PC-9 (cell line): ENCODE results near the gene TRABD2B. TPM values are rescaled to one million over a fixed set of nuclear protein-coding genes. Genes with fewer than 3 reads are reported as not detected.

Experiments
- BruUV-seq: library from RNA; stranded (reverse); fragments of 400-500 nt; replicated peaks from 2 replicates; lab custom pipeline; 2021; lab: Mats Ljungman, UMichigan
- CTCF ChIA-PET: fragments of 300-600 bp; sonication (Branson Sonifier 250); formaldehyde crosslinking; loops from one replicate; lab custom pipeline; 2022; ENCODE audit warnings: antibody characterized with exemption; lab: Charles Lee
- POLR2A ChIA-PET: fragments of 300-600 bp; sonication (Branson Sonifier 250); formaldehyde crosslinking; loops from one replicate; lab custom pipeline; 2022; ENCODE audit warnings: antibody characterized with exemption; ENCODE audit not compliant: unreplicated experiment; lab: Charles Lee
- DNase-seq, 2 experiments: peaks; one replicate each; pipeline versions ENCODE4 v3.0.0 to v3.0.0-alpha.2; 2015 to 2022; ENCODE audit warnings: mixed read lengths in 1 of 2
- H2AFZ ChIP-seq: fragments of 200-600 bp; sonication (generic); 2 replicates; pipeline ENCODE4 v1.8.1; 2017; ENCODE audit warnings: antibody characterized with exemption
- H3F3A ChIP-seq: fragments of 200-600 bp; sonication (generic); 2 replicates; pipeline ENCODE4 v1.8.1; 2017; ENCODE audit warnings: antibody characterized with exemption, mild to moderate bottlenecking, low read depth; ENCODE audit not compliant: insufficient read depth
- H3K27ac ChIP-seq: fragments of 200-600 bp; sonication (generic); 2 replicates; pipeline ENCODE4 v1.6.1; 2016; ENCODE audit warnings: mixed run types
- H3K27me3 ChIP-seq: fragments of 200-600 bp; sonication (generic); 2 replicates; pipeline ENCODE4 v1.6.1; 2016; ENCODE audit warnings: low read depth, mixed run types; ENCODE audit not compliant: insufficient read depth
- H3K36me3 ChIP-seq: fragments of 200-600 bp; sonication (generic); 2 replicates; pipeline ENCODE4 v1.6.1; 2016; ENCODE audit warnings: low read depth, mixed run types
- H3K4me1 ChIP-seq: fragments of 200-600 bp; sonication (generic); replicated peaks from 2 replicates; pipeline ENCODE4 v1.6.1; 2016; ENCODE audit warnings: mixed run types; ENCODE audit not compliant: insufficient read depth
- H3K4me2 ChIP-seq: fragments of 200-600 bp; sonication (generic); 2 replicates; pipeline ENCODE4 v1.6.1; 2017; ENCODE audit warnings: mixed run types
- H3K4me3 ChIP-seq: fragments of 200-600 bp; sonication (generic); 2 replicates; pipeline ENCODE4 v1.6.1; 2016; ENCODE audit warnings: mixed run types
- H3K79me2 ChIP-seq: fragments of 200-600 bp; sonication (generic); 2 replicates; pipeline ENCODE4 v1.6.1; 2017; ENCODE audit warnings: low read depth, mixed run types
- H3K9me2 ChIP-seq: fragments of 200-600 bp; sonication (generic); 2 replicates; pipeline ENCODE4 v1.8.1; 2017; ENCODE audit warnings: mild to moderate bottlenecking; ENCODE audit not compliant: insufficient read depth
- H3K9me3 ChIP-seq: fragments of 200-600 bp; sonication (generic); 2 replicates; pipeline ENCODE4 v1.8.1; 2016; ENCODE audit warnings: low read depth; ENCODE audit not compliant: insufficient read depth
- H4K20me1 ChIP-seq: fragments of 200-600 bp; sonication (generic); 2 replicates; pipeline ENCODE4 v1.8.1; 2017; ENCODE audit not compliant: insufficient read depth
- EZH2 ChIP-seq: fragments of 200-600 bp; sonication (generic); IDR thresholded peaks from 2 replicates; pipeline ENCODE4 v1.8.0; 2017; ENCODE audit warnings: antibody characterized with exemption, low read depth
- intact Hi-C: fragments of 100-400 bp; cut with micrococcal nuclease; formaldehyde crosslinking; loops from one replicate; pipeline ENCODE4 v1.10.0; 2022; ENCODE audit not compliant: unreplicated experiment
- total RNA-seq: library from RNA; stranded (reverse); gene quantifications from 2 replicates; pipeline ENCODE4 v1.2.3, GENCODE V29; 2021
- TF ChIP-seq, protein P1 (sequence below): fragments of 200-600 bp; sonication (generic); conservative IDR thresholded peaks from 2 replicates; pipeline ENCODE4 v1.6.1; 2017; ENCODE audit warnings: mixed run types, antibody characterized with exemption, mild to moderate bottlenecking, moderate library complexity

Gene TRABD2B
- total RNA-seq, 1 experiment from 2014 or later: not detected

DNA sequence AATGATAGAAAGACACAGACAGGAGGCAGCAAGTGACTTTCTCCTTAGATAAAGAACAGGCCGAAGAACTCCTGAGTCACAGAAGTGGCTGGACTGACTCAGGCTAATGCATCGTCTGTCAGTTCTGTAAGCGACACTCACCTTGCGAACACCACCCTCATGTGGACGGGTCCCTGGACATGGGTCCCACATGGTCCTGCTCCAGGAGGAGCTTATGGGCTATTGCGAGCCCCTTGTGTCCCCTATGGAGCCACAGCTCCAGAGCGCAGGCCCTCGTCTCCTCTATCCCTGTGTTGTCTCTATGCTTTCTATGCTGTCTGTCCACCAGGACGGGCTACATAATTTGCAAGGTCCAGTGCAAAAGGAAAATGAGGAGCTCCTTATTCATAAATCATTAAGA, 85.8 kb downstream of the TRABD2B start:
- H2AFZ ChIP-seq: no peak overlapping the region
- intact Hi-C loops: no loop called here
- no TSS peak for BruUV-seq
- H3K27ac ChIP-seq: no peak overlapping the region
- no peaks in the 10 kb centered on the region for H3K9me2 ChIP-seq
- CTCF ChIA-PET: no interaction called here
- peaks cover 7% of the 10 kb centered on the region for H3K27me3 ChIP-seq
- no peak overlapping the region for H3K4me3 ChIP-seq
- no peaks in the 10 kb centered on the region for H4K20me1 ChIP-seq
- no peaks in the 10 kb centered on the region for H3K79me2 ChIP-seq
- DNase-seq: no peak
- no peak overlapping the region for H3K4me2 ChIP-seq
- 0 out of 2 replicates have a peak, but pooled peaks cover 4% of the 10 kb centered on the region for H3F3A ChIP-seq
- H3K4me1 ChIP-seq: peaks cover 4% of the 10 kb centered on the region; the same call in 1 of the 2 replicates
- H3K36me3 ChIP-seq: no peaks in the 10 kb centered on the region
- TF ChIP-seq, protein P1, sequence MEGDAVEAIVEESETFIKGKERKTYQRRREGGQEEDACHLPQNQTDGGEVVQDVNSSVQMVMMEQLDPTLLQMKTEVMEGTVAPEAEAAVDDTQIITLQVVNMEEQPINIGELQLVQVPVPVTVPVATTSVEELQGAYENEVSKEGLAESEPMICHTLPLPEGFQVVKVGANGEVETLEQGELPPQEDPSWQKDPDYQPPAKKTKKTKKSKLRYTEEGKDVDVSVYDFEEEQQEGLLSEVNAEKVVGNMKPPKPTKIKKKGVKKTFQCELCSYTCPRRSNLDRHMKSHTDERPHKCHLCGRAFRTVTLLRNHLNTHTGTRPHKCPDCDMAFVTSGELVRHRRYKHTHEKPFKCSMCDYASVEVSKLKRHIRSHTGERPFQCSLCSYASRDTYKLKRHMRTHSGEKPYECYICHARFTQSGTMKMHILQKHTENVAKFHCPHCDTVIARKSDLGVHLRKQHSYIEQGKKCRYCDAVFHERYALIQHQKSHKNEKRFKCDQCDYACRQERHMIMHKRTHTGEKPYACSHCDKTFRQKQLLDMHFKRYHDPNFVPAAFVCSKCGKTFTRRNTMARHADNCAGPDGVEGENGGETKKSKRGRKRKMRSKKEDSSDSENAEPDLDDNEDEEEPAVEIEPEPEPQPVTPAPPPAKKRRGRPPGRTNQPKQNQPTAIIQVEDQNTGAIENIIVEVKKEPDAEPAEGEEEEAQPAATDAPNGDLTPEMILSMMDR: no peak
- TF ChIP-seq EZH2: no peak
- POLR2A ChIA-PET: no interaction called here
- no peaks in the 10 kb centered on the region for H3K9me3 ChIP-seq

DNA sequence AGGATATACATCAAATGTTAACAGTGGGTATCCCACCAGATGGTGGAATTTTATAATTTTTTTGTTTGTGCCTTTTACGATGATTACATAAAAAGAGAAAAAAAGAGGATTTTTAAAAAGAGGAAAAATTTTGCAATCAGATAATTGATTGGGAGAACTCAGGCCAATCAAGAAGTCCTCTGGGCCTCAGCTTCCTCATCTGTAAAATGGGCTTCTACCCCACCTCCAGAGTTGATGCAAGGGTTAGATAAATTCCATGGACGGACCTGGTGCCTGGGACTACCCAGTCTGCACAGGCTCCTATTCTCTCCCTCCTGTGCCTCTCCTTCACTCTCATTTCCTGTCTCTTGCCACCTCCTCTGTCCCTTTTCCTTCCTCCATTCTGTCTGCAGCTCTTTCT, 88.9 kb downstream of the TRABD2B start:
- no peaks in the 10 kb centered on the region for H3K9me2 ChIP-seq
- no peaks in the 10 kb centered on the region for H3F3A ChIP-seq
- no peak overlapping the region for H2AFZ ChIP-seq
- H3K4me1 ChIP-seq: no peaks in the 10 kb centered on the region
- H3K4me2 ChIP-seq: no peak overlapping the region
- no peaks in the 10 kb centered on the region for H4K20me1 ChIP-seq
- H3K36me3 ChIP-seq: no peaks in the 10 kb centered on the region
- no TSS peak for BruUV-seq
- ChIA-PET CTCF (no interaction called here), POLR2A (no interaction called here)
- peaks cover 7% of the 10 kb centered on the region for H3K27me3 ChIP-seq
- no peak for DNase-seq
- H3K79me2 ChIP-seq: no peaks in the 10 kb centered on the region
- no peak overlapping the region for H3K4me3 ChIP-seq
- no peaks in the 10 kb centered on the region for H3K9me3 ChIP-seq
- intact Hi-C loops: no loop called here
- no peak overlapping the region for H3K27ac ChIP-seq
- no peak for TF ChIP-seq EZH2
- TF ChIP-seq, protein P1: no peak

- POLR2A ChIA-PET: no interaction called here
These were observed 90.0 kb downstream of the TRABD2B start for GRCh38 chr1:47907177-47907528.

More at GRCh38 chr1:47907177-47907528, 90.0 kb downstream of the TRABD2B start:
- Histone ChIP-seq H2AFZ (no peak overlapping the region), H3K4me2 (no peak overlapping the region), H3K27ac (no peak overlapping the region), H3K9me2 (no peaks in the 10 kb centered on the region), H3K9me3 (no peaks in the 10 kb centered on the region), H3K27me3 (peaks cover 7% of the 10 kb centered on the region), H3K36me3 (no peaks in the 10 kb centered on the region), H4K20me1 (no peaks in the 10 kb centered on the region), H3K79me2 (no peaks in the 10 kb centered on the region), H3F3A (no peaks in the 10 kb centered on the region), H3K4me3 (no peak overlapping the region), H3K4me1 (no peaks in the 10 kb centered on the region)
- no peak for TF ChIP-seq EZH2
- TF ChIP-seq, protein P1: no peak
- CTCF ChIA-PET: no interaction called here
- no peak for DNase-seq
- no TSS peak for BruUV-seq
- intact Hi-C loops: no loop called here
